SKM-1 (cell line): ENCODE data around the gene EEF1AKMT2.

ENCODE experiments used
- DNase-seq: peaks from one replicate; lab custom pipeline; 2025; ENCODE audit not compliant: unreplicated experiment; lab: John Stamatoyannopoulos, UW

Gene EEF1AKMT2

DNA sequence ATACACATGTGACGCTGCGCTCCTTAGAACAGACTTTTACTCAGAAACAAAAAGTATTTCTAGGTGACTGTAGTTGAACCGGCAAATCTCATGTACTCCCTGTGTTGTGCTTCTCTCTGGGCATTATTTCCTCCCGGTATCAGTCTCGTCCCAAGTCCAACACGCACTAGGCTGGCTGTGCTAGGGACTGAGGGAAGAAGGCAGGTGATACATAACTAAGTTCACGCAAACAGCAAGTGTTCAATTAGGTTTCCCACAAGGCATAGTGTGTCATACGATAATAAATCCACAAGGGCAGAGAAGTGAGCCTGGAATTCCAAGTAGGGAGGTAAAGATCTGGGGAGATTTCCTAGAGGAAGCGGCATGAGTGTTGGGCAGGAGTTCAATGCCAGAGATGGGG, 67.9 kb downstream of the EEF1AKMT2 start:
- DNase-seq = no peak

DNA sequence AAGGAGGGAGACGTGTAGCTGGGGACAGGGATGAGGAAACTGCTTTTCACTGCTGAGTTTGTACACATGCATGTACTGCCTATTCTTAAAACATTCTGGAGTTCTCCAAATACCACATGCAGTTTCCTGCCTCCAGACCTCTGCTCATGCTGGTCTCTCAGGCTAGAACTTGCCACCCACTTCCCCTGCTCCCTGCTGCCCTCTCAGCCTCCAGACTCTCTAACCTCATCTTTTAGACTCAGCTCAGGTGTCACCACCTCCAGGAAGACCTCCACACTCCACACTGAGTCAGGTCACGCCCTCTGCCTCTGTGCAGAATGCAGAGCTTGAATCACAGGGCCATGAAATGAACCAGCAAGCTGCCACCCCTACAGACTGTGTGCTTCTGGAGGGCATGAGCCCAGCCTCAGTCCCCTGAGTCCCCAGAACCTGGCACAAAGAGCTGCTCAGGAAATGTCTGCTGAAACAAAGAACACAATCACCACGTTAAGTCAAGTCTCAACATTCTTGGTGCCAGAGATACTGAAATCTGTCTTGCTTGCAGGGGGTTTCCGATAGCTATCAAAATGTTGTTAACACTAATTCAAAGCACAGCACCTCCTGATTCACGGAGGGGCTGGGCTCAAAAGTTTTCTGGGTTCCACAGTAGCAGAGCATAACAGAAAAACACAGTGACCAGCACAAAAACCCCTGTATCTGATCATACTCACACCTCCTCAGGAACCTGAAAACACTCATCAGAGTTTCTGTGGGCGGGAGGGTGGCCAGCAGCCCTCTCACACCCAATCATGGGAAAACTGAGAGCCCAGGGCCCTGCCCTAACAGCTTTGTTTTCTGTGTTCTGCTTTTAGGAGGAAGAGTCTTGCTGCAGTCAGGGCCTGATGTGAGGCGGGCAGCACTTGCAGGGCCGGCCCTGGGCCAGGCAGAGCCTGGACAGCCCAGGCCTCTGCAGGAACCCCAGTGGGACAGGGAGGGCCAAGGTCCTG, 68.6 kb downstream of the EEF1AKMT2 start:
- no peak for DNase-seq

DNA sequence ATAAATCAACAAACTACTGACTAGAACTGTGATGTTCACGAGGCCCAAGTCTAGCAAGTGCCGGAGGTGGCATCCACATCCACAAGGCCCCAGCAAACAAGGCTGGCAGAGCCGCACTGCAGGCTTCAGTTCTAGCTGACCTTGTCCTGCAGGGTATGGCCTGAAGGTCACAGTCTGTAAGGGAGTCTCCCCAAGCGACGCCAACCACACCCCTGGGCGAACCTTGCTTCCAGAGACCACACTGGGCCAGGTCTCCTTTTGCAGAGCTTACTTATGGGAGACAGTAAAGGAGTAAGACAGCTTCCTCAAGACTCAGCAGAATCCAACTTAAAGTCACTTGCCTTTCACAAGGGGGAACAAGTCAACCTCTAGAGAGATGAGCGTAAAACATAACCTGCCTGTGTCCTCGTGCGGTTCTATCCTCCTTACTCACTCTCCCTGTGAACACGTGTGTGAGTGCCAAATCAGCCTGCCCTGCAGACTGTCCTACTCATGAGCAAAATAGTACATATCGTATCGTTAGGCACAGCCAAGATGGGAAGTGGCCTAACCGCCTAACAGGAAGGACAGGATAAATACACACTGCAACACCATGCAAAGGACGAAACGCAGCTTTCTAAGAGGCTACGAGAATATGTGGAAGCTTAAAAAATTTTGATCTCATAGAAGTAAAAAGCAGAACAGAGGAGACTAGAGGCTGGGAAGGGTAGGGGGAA, 70.2 kb downstream of the EEF1AKMT2 start:
- DNase-seq = peak; percentile 86

DNA sequence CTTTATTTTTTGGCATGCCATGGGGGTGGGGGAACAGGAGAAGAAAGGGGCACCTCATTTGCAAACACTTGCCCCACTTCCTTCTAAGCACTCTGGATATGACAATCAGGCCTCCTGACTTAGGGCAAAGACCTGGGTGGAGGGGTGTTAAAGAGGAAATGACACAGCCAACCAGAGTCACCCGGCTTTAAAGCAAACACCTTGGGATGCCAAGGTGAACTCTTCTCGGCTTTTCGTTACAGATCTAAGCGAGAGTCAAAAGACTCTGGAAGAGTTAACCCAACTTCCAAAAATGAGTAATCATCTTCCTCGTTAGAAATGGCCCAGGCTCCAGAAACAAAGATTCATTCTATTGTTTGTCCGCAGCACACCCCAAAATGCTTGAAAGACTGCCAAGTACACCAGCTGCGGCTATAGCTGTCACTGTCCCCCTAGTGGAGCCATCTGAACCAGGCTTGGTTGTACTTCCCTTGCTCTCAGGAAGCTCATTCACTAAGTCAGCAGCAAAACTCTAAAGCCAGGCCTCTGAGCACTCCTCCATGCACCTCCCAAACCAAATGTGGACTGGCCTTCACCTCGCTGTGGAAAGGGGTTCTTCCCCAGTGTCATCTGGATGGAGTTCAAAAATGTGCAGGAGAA, 72.4 kb downstream of the EEF1AKMT2 start:
- DNase-seq = peak; percentile 29

DNA sequence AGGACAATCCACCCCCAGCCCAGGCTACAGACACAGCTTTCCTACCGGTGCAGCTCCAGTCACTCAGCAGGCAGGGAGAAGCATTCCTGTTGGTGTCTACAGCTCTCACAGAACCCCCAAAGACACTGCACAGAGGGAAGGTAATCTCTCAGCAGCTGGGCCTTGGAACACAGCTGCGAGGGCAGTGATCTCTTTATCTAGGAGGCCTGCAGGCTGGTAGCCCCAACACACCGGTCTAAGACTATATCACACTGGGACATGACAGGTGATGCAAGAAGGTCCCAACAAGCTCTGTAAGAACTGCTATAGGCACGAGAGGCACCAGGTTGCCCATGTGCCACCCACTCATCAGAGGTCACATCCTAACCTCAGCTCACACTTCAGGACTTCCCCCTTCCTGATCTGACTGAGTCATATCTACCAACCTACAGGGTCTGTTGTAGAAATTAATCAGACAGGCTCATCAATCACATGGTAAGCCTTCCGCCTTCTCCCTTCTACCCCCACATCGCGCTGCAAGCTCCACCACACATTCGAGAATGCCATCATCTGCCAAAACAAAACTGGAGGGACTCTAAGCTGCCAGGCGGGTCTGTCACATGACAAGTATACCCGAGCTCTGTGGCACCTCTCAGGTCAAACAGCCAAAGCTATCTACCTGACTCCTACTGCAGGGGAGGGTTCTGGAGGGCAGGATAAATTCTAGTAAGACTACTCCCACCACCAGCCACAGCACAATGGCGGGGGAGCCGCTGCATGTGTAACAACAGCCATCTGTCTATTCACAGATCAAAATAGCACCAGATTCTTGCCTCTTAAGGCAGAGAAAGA, 73.6 kb downstream of the EEF1AKMT2 start:
- no peak for DNase-seq

DNA sequence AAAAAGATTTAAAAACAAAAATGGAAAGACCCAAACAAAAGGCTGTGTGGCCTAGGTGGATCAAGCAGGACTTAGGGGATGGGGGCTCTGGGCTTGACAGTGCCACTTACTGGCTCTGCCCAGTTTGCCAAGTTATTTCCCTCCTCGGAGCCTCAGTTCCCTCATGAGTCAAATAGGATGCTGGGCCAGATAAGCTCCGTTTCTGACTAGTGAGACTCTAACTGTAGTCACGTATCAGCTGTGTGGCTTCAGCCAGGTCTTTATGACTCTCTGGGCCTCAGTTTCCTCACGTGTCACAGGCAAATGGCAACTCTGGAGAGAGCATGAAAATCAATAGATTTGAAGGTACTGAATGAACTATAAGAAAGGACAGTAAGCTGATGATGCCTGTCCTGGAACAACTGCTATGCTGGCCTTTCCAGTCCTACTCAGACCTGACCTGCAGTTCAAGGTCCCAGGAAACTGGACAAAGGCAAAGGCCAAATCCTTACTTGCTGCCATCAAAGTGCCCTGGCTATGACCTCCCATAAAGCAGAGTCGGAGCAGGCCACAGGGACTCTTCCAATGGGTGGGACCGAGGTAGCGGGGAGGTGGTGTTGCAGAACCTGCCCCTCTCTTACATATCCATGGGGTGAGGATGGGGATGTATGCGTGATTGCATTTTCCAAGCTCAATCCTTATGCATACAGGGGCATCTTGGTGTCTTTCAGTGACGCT, 74.5 kb downstream of the EEF1AKMT2 start:
- no peak for DNase-seq

DNA sequence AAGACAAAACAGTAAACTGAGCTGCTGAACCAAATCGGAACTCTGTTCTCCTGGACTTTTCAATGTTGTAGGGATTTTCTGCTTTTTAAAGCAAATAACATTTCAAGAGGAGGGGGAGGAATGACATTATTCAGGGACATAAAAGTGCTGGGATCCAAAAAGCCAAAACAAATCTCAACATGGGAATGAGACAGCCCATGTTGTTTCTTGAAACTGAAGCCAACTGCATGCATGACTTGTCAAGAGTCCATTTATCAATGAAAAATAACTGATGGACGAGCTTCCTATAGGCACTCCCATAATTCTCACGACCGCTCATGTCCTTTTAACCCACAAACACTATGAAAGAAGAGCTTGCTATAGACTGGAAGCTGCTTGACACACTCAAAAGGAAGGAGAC, 75.3 kb downstream of the EEF1AKMT2 start:
- no peak for DNase-seq

DNA sequence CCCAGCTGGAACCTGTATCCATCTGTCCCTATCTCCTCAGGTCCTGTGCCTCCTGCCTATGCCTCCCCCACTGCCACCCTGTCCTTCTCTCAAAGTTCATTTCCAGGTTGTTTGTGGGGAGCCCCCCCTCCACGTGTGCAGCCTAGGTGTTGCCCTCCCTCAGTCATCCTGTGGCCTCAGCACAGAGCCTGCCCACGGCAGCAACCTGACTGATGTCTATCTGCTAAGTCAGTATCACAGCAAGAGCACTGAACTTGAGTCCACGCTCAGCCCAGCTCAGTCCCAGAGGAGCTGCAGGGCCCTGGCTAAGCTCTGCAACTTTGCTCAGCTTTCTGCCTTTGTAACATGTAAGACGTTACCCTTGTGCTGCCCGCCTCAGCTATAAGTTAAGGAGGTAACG, 76.2 kb downstream of the EEF1AKMT2 start:
- DNase-seq = no peak

DNA sequence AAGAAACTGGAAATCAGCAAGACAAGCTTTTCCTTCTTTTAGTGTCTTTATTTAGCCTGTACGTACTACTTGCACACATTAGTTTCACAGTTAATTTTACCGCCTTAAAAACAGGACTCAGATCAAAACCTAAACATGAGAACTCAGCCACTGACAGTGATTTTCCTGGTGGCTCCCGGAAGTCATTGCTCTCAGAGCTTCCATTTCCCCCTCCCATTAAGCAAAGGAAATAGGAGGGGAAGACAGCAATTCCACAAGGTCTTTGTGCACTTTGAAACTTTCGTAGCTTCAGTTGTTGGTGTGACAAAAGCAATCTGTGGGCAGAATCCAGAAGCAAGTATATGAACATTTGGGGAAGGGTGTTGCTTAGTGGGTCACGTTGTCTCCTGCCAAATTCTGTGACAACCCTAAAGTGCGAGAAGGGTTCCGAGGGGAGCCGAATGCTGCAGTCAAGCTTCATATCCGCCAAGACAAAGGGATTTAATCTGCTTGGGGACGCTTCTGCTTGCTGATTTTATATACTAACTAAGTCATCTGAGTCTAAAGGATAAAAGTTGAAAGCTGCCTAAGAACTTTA, 77.9 kb downstream of the EEF1AKMT2 start:
- no peak for DNase-seq

DNA sequence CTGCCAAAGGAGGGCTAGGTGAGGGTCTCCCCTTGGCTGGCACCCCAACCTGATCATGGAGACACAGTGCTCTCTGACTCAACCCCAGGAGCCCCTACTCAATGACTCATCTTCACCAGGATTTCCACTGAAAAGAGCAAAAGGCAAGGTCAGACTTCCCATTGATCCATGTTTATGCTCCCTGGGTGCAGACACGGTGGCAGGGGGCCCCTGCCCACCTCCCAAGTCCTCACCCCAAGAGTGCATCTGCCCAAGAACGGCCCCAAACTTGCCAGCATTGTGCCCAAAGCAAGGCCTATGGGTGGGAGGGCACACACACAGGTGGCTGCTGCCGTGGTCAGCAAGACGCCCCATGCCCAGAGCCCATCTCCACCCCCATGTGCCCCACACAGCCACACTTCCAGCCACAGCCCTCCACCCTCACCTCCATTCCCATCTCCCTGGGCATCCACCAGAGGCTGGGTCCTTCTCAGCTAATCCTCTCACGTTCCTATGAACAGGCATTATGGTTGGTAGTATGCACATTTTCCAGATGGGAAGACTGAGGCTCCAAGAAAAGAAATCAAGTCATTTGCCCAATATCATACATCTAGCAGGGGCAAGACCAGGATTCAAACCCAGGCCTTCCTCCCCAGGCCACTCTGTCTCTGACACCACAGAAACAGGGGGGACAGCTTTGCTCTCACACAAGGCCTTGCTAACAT, 78.8 kb downstream of the EEF1AKMT2 start:
- DNase-seq = no peak

DNA sequence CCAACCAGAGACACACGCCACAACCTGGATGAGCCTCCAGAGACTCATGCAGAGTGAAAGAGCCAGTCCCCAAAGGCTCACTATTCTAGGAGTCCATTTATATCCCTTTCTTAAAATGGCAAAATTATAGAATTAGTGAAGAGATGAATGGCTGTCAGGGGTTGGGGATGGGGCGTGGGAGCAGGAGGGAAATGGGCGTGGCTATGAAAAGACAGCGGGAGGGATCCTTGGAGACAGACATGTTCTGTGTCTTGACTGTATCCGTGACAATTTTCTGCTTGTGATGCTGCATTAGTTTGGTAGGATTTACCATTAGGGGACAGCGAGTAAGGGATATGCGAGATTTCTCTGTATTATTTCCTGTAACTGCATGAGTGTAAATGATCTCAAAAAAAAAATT, 80.5 kb downstream of the EEF1AKMT2 start:
- DNase-seq = no peak

DNA sequence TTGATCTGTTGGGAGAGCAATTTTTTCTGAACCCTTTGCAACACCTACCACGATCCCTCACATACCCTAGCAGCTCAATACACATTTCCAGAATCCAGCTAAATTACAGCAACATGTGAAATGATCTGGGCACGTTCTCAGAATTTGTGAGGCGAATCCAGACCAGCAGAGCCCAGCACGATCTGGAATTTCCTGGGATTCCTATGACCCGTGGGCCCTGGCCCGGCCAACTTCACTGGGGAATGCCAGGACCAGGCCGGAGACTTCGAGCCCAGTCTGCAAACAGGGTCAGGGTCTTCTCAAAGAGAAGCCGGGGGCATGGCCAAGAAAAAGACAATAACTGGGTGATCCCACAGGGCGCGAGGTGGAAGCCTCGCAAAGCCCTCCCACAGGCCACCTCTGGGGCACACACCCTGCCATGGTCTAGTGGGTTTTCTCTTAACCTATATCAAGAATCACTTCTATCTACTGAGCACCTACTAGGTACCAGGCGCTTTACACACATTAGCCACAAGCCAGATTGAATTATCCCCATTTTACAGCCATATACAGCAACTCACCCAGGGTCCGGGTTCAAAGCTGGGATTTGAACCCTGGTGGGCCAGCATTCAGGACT, 81.3 kb downstream of the EEF1AKMT2 start:
- DNase-seq = no peak

DNA sequence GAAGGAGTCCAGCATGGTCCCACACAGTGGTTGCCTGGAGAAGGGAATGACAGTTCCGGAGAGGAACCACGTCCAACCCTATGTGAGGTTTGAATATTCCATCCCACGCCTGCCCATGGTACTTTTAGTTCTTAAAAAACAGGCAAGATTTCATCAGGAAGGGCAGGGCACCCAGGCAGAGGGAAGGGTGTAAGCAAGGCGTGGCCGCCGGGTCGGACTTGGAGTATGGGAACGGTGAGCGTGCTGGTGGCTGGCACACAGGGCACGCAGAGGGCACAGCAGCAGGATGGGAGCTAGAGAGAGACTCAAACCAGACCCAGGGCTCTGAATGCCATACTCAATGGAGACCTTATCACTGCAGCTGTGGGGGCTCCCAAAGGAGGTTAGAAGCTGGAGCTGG, 81.8 kb downstream of the EEF1AKMT2 start:
- DNase-seq = no peak

DNA sequence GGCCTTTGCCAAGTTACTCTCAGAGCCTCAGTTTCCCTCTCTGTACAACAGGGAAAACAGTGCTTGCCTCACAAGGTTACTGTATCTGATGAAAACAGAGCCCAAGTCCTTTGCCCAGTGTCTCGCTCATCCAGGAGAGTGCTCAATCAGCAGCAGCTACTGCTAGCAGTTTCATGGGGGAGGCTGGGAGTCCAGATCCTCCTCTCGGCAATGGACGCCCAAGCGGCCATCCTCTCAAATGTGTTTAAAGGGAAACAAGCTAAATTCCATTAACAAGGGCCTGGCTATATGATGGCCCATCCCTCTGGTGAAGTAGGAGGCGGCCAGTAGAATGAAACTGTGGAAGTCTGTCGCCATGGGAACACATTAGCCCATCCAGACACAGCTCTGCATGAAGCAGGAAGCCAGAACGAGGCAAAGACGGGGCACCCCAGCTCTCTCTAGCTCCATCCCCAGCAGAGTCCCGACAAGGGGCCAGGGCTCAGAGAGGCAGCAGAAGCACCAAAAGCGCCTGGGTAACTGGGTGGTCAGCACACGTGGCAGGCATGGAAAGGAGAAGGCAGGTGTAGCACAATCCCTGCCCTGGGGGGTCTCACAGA, 82.7 kb downstream of the EEF1AKMT2 start:
- no peak for DNase-seq

DNA sequence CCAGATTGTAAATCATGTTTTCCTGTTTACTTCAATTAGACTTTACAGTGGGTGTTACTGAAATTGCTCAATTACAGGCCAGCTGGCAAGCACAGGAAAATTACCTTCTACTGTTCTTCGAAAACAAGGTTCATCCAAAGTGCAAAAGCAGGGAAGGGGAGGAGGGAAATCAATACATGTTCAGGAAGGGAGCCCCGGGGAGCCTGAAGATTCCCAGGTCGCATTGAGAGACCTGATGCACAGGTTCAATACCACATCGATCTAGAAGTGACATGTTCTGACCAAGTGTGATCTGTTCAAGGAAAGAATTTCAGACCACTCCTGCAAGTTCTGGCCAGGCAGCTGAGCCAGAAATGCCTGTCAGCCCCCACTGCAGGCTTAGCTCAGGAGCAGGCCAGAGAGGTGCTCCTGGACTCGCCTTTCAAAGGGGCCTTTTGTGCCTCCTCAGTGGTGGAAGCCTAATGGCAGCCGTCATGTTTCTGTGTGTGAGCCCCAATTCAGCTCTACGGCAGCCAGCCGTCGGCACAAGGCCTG, 83.4 kb downstream of the EEF1AKMT2 start:
- DNase-seq = no peak
